ENCODE measurements around the gene PAGR1. TPM values are rescaled to one million over a fixed set of nuclear protein-coding genes. Genes with fewer than 3 reads are reported as not detected.
"Not testable (repeated sequence)": the region's sequence is repeated elsewhere in the genome, so short reads cannot be mapped to it uniquely, and the experiment has no call there.

Gene PAGR1
- total and polyA plus RNA-seq, 2 donors (not counting 1 experiment from before 2014, with no cell fraction given), result 17.8 to 28.4 TPM

- 85% methylated on average over 7 of the region's 9 CpGs for WGBS (ENCODE audit: insufficient coverage)
- intact Hi-C loops (cut with micrococcal nuclease), result loop anchor here (2.0 to 5.0 kb wide), 3 partner anchors 89 to 205 kb away; partner anchors contain the start of genes INO80E and TAOK2
- ChIA-PET POLR2A (interaction anchor here (0.5 kb wide), 1 partner anchor 141 kb away, joined by 6 read pairs; no protein-coding TSS in a partner anchor), CTCF (interaction anchor here (1.0 to 2.6 kb wide), 3 partner anchors 15 to 57 kb away, joined by 3 to 15 read pairs (median 3); partner anchors contain the start of gene MAZ)
- H3K27ac ChIP-seq (ENCODE audit: low read length in 2 of 2), result no peak overlapping the region
- no peak overlapping the region for H3K9ac ChIP-seq (ENCODE audit: low read length)
- Mint-ChIP-seq H3K4me1 (peaks cover 30% of the 10 kb centered on the region), H3K27me3 (no peaks in the 10 kb centered on the region), H3K4me3 (peak overlapping the region; percentile 99), H3K9me3 (ENCODE audit: insufficient read depth) (no peaks in the 10 kb centered on the region), H3K27ac (peak overlapping the region; percentile 56)
- no peaks in the 10 kb centered on the region for H3K27me3 ChIP-seq (replicated peaks in 1 of 4; ENCODE audit: control extremely low read depth in 1 of 4, control insufficient read depth in 3 of 4, insufficient read depth in 4 of 4, low read length in 3 of 4)
- H3K4me1 ChIP-seq (ENCODE audit: control insufficient read depth in 2 of 2, insufficient read depth in 2 of 2, low read length in 2 of 2), result peaks cover 17 to 29% of the 10 kb centered on the region in 2 donors
- peaks cover 49% of the 10 kb centered on the region for H3K79me2 ChIP-seq (ENCODE audit: control insufficient read depth, insufficient read depth, low read length)
- DNase-seq (no peak), ATAC-seq (ENCODE audit: low read depth) (no peak)
- TF ChIP-seq CTCF (IDR thresholded peaks at IDR 0.05) (no peak), EZH2 (IDR thresholded peaks at IDR 0.05; ENCODE audit: borderline replicate concordance, insufficient read depth, low read depth, low read length, poor library complexity, severe bottlenecking) (no peak)
- peaks cover 2 to 3% of the 10 kb centered on the region in 2 experiments for H3K36me3 ChIP-seq (replicated peaks in 1 of 2; ENCODE audit: control extremely low read depth in 1 of 2, control insufficient read depth in 1 of 2, extremely low read depth in 1 of 2, insufficient read depth in 2 of 2, low read length in 1 of 2)
- no peaks in the 10 kb centered on the region for H4K20me1 ChIP-seq (ENCODE audit: control insufficient read depth, insufficient read depth, low read length, poor library complexity, severe bottlenecking)
- peak overlapping the region; percentile 89 for H2AFZ ChIP-seq (ENCODE audit: insufficient read depth, low read depth, low read length, poor library complexity, severe bottlenecking)
- H3K9me3 ChIP-seq (ENCODE audit: control extremely low read depth in 1 of 3, control insufficient read depth in 2 of 3, insufficient read depth in 1 of 3, low read length in 2 of 3), result no peaks in the 10 kb centered on the region
- H3K4me3 ChIP-seq (ENCODE audit: control extremely low read depth in 1 of 5, extremely low read depth in 1 of 5, insufficient read depth in 1 of 5, low read depth in 2 of 5, low read length in 4 of 5), result peak overlapping the region in 1 of 5 experiments; percentile 80
- peak overlapping the region; percentile 98 for H3K4me2 ChIP-seq (replicated peaks; ENCODE audit: low read depth, low read length, poor library complexity, severe bottlenecking)
These were observed 23.8 kb upstream of the PAGR1 start for GRCh38 chr16:29791845-29792807.

GRCh38 chr16:29793153-29793552 is 22.8 kb upstream of the PAGR1 start:
- POLR2A ChIA-PET; H3K4me3 Mint-ChIP-seq; H3K27me3 Mint-ChIP-seq; H2AFZ ChIP-seq (ENCODE audit: insufficient read depth, low read depth, low read length, poor library complexity, severe bottlenecking); H3K27ac ChIP-seq (ENCODE audit: low read length in 2 of 2); H3K9me3 Mint-ChIP-seq (ENCODE audit: insufficient read depth); H3K9ac ChIP-seq (ENCODE audit: low read length); H3K9me3 ChIP-seq (ENCODE audit: control extremely low read depth in 1 of 3, control insufficient read depth in 2 of 3, insufficient read depth in 1 of 3, low read length in 2 of 3); H4K20me1 ChIP-seq (ENCODE audit: control insufficient read depth, insufficient read depth, low read length, poor library complexity, severe bottlenecking); H3K27ac Mint-ChIP-seq; H3K27me3 ChIP-seq (replicated peaks in 1 of 4; ENCODE audit: control extremely low read depth in 1 of 4, control insufficient read depth in 3 of 4, insufficient read depth in 4 of 4, low read length in 3 of 4); H3K4me2 ChIP-seq (replicated peaks; ENCODE audit: low read depth, low read length, poor library complexity, severe bottlenecking); DNase-seq; ATAC-seq (ENCODE audit: low read depth); H3K4me3 ChIP-seq (ENCODE audit: control extremely low read depth in 1 of 5, extremely low read depth in 1 of 5, insufficient read depth in 1 of 5, low read depth in 2 of 5, low read length in 4 of 5): not testable (repeated sequence)
- intact Hi-C loops (cut with micrococcal nuclease), result loop anchor here (5.0 kb wide), 1 partner anchor 179 kb away; the partner anchor contains the start of gene TAOK2
- Histone ChIP-seq H3K36me3 (replicated peaks in 1 of 2; ENCODE audit: control extremely low read depth in 1 of 2, control insufficient read depth in 1 of 2, extremely low read depth in 1 of 2, insufficient read depth in 2 of 2, low read length in 1 of 2) (peaks cover 2 to 13% of the 10 kb centered on the region in 2 experiments), H3K79me2 (ENCODE audit: control insufficient read depth, insufficient read depth, low read length) (peaks cover 49% of the 10 kb centered on the region), H3K4me1 (ENCODE audit: control insufficient read depth in 2 of 2, insufficient read depth in 2 of 2, low read length in 2 of 2) (peaks cover 17 to 29% of the 10 kb centered on the region in 2 donors)
- peaks cover 30% of the 10 kb centered on the region for H3K4me1 Mint-ChIP-seq
- 98% methylated on average over 18 of the region's 18 CpGs for WGBS (ENCODE audit: insufficient coverage)
- CTCF ChIA-PET, result interaction anchor here (0.8 kb wide), 1 partner anchor 15 kb away, joined by 4 read pairs; no protein-coding TSS in a partner anchor
